SK-N-SH (cell line): Measurements from ENCODE around the gene ISYNA1. TPM values are rescaled to one million over a fixed set of nuclear protein-coding genes. Genes with fewer than 3 reads are reported as not detected.

Experiments
- CTCF ChIA-PET: fragments of 300-600, 350-600 bp; formaldehyde crosslinking; extraction: SDS; loops from one replicate; lab custom pipeline; 2021; lab: Yijun Ruan, JAX
- POLR2A ChIA-PET: fragments of 350-600 bp; sonication (Branson Sonifier 250); formaldehyde crosslinking; extraction: SDS; loops from one replicate; lab custom pipeline; 2020; ENCODE audit warnings: antibody characterized with exemption, inconsistent platforms; lab: Yijun Ruan, JAX
- DNase-seq: peaks from one replicate; pipeline ENCODE4 v3.0.0; 2012
- H2AFZ ChIP-seq: fragments of 200-600 bp; sonication (generic); 2 replicates; pipeline ENCODE4 v1.8.1; 2016; ENCODE audit warnings: antibody characterized with exemption, mild to moderate bottlenecking, low read depth
- H3F3A ChIP-seq: fragments of 200-600 bp; sonication (generic); replicated peaks from 2 replicates; pipeline ENCODE3; 2016; ENCODE audit warnings: antibody characterized with exemption, mild to moderate bottlenecking; ENCODE audit not compliant: insufficient read depth
- H3K27ac ChIP-seq, 2 experiments: fragments of 200-500 bp in 1 of 2; fragments of 200-600 bp in 1 of 2; sonication (Bioruptor generic) in 1 of 2; sonication (generic), shearing (Covaris generic) in 1 of 2; 2 replicates each; pipeline versions ENCODE4 v1.5.1 to v1.6.1; 2014 to 2016; ENCODE audit warnings: low read depth in 2 of 2, inconsistent platforms in 1 of 2, low read length in 1 of 2, mild to moderate bottlenecking in 1 of 2, mixed read lengths in 1 of 2
- H3K27me3 ChIP-seq: fragments of 200-600 bp; sonication (generic), shearing (Covaris generic); 2 replicates; pipeline ENCODE4 v1.6.1; 2016; ENCODE audit warnings: mixed run types; ENCODE audit not compliant: insufficient read depth
- H3K36me3 ChIP-seq, 2 experiments: fragments of 200-500 bp in 1 of 2; fragments of 200-600 bp in 1 of 2; sonication (Bioruptor generic) in 1 of 2; sonication (generic) in 1 of 2; replicated peaks in 1 of 2; 2 replicates each; pipeline versions ENCODE3 to v1.5.1; 2014 to 2016; ENCODE audit warnings: low read length in 1 of 2, mild to moderate bottlenecking in 1 of 2; ENCODE audit not compliant: insufficient read depth in 2 of 2, control insufficient read depth in 1 of 2
- H3K4me1 ChIP-seq, 2 experiments: fragments of 200-500 bp in 1 of 2; fragments of 200-600 bp in 1 of 2; sonication (Bioruptor generic) in 1 of 2; sonication (generic), shearing (Covaris generic) in 1 of 2; 2 replicates each; pipeline versions ENCODE4 v1.5.1 to v1.6.1; 2014 to 2016; ENCODE audit warnings: low read depth in 1 of 2, low read length in 1 of 2, mixed run types in 1 of 2; ENCODE audit not compliant: insufficient read depth in 2 of 2, control insufficient read depth in 1 of 2
- H3K4me2 ChIP-seq: fragments of 200-600 bp; sonication (generic), shearing (Covaris generic); 2 replicates; pipeline ENCODE4 v1.6.1; 2017; ENCODE audit warnings: mixed run types
- H3K4me3 ChIP-seq, 2 experiments: fragments of 200-500 bp in 1 of 2; fragments of 200-600 bp in 1 of 2; sonication (Bioruptor generic) in 1 of 2; sonication (generic), shearing (Covaris generic) in 1 of 2; 2 replicates each; pipeline versions ENCODE4 v1.5.1 to v1.8.1; 2014 to 2016; ENCODE audit warnings: low read depth in 2 of 2, inconsistent platforms in 1 of 2, low read length in 1 of 2, mild to moderate bottlenecking in 1 of 2, mixed read lengths in 1 of 2, moderate library complexity in 1 of 2
- H3K79me2 ChIP-seq: fragments of 200-600 bp; sonication (generic); 2 replicates; pipeline ENCODE4 v1.8.1; 2017; ENCODE audit warnings: mild to moderate bottlenecking; ENCODE audit not compliant: insufficient read depth
- H3K9ac ChIP-seq: fragments of 200-600 bp; sonication (generic); 2 replicates; pipeline ENCODE4 v1.6.1; 2017; ENCODE audit warnings: mixed run types
- H3K9me2 ChIP-seq: fragments of 200-600 bp; sonication (generic); 2 replicates; pipeline ENCODE4 v1.6.1; 2017; ENCODE audit warnings: mixed run types
- H3K9me3 ChIP-seq: fragments of 200-600 bp; sonication (generic); 2 replicates; pipeline ENCODE4 v1.6.1; 2017; ENCODE audit warnings: mixed run types, mild to moderate bottlenecking, moderate library complexity
- H4K20me1 ChIP-seq: fragments of 200-600 bp; sonication (generic); 2 replicates; pipeline ENCODE4 v1.6.1; 2017; ENCODE audit warnings: mild to moderate bottlenecking, mixed run types; ENCODE audit not compliant: insufficient read depth
- CTCF ChIP-seq: fragments of 200-600 bp; sonication (generic); IDR thresholded peaks from 2 replicates; pipeline ENCODE4 v1.6.1; 2017; ENCODE audit warnings: antibody characterized with exemption, mild to moderate bottlenecking, moderate library complexity
- ELF1 ChIP-seq: IDR thresholded peaks from 2 replicates; pipeline ENCODE4 v1.4.0; 2012
- FOSL2 ChIP-seq: IDR thresholded peaks from 2 replicates; pipeline ENCODE4 v1.4.0; 2012; ENCODE audit warnings: low read depth, mild to moderate bottlenecking, moderate library complexity, borderline replicate concordance
- FOXM1 ChIP-seq: IDR thresholded peaks from 2 replicates; pipeline ENCODE4 v1.4.0; 2012; ENCODE audit warnings: low read depth, mild to moderate bottlenecking
- JUND ChIP-seq: IDR thresholded peaks from 2 replicates; pipeline ENCODE4 v1.4.0; 2012
- MAX ChIP-seq: IDR thresholded peaks from 2 replicates; pipeline ENCODE4 v1.4.0; 2012; ENCODE audit warnings: low read depth
- MEF2A ChIP-seq: IDR thresholded peaks from 2 replicates; pipeline ENCODE4 v1.4.0; 2012; ENCODE audit warnings: low read depth, borderline replicate concordance
- NFIC ChIP-seq: IDR thresholded peaks from 2 replicates; pipeline ENCODE4 v1.4.0; 2012; ENCODE audit warnings: borderline replicate concordance
- POLR2AphosphoS5 ChIP-seq: IDR thresholded peaks from 2 replicates; pipeline ENCODE4 v1.6.1; 2012; ENCODE audit warnings: low read depth, low read length
- RAD21 ChIP-seq: IDR thresholded peaks from 2 replicates; pipeline ENCODE4 v1.6.1; 2012; ENCODE audit warnings: mild to moderate bottlenecking, low read length
- REST ChIP-seq: IDR thresholded peaks from 2 replicates; pipeline ENCODE4 v1.6.1; 2012; ENCODE audit warnings: mild to moderate bottlenecking, low read depth, low read length, moderate library complexity
- SMC3 ChIP-seq: IDR thresholded peaks from 2 replicates; pipeline ENCODE4 v1.6.1; 2012; ENCODE audit warnings: low read depth, low read length, improper control_type of control experiment
- TAF1 ChIP-seq: IDR thresholded peaks from 2 replicates; pipeline ENCODE4 v1.6.1; 2012; ENCODE audit warnings: low read depth, mild to moderate bottlenecking, low read length, moderate library complexity, borderline replicate concordance
- USF1 ChIP-seq: IDR thresholded peaks from 2 replicates; pipeline ENCODE4 v1.4.0; 2012; ENCODE audit warnings: low read depth, borderline replicate concordance
- WGBS: methylation state at CpG from one replicate; pipeline ENCODE4 v1.1.6; 2017; ENCODE audit warnings: low lambda C conversion rate; 5-methylcytosine and 5-hydroxymethylcytosine counted together
- polyA plus RNA-seq, 3 experiments: library from polyadenylated mRNA; depleted of rRNA; stranded (reverse); fragments of >200 nt; gene quantifications; 2 replicates each; pipeline ENCODE4 v1.2.3, GENCODE V29; 2012

The ISYNA1 gene
- polyA plus RNA-seq, 1 of the 3 experiments (the other 2 are of a cell fraction), result 48.0 TPM

GRCh38 chr19:18408053-18408476 lies 29.9 kb downstream of the ISYNA1 start:
- Histone ChIP-seq H3K9me3 (no peaks in the 10 kb centered on the region), H2AFZ (no peak overlapping the region), H4K20me1 (no peaks in the 10 kb centered on the region), H3F3A (no peaks in the 10 kb centered on the region), H3K4me3 (no peak overlapping the region), H3K4me2 (no peak overlapping the region), H3K4me1 (no peaks in the 10 kb centered on the region), H3K79me2 (no peaks in the 10 kb centered on the region), H3K27me3 (no peaks in the 10 kb centered on the region), H3K9me2 (no peaks in the 10 kb centered on the region), H3K9ac (no peak overlapping the region), H3K36me3 (no peaks in the 10 kb centered on the region), H3K27ac (no peak overlapping the region)
- WGBS, result 73% methylated on average over 7 of the region's 10 CpGs
- DNase-seq, result peak; percentile 62
- TF ChIP-seq MAX, result no peak
- TF ChIP-seq FOXM1, result no peak
- no peak for TF ChIP-seq JUND
- no peak for TF ChIP-seq POLR2AphosphoS5
- no peak for TF ChIP-seq TAF1
- TF ChIP-seq NFIC, result no peak
- no peak for TF ChIP-seq USF1
- TF ChIP-seq FOSL2, result no peak
- TF ChIP-seq ELF1, result no peak
- peak; percentile 40 for TF ChIP-seq SMC3
- no peak for TF ChIP-seq REST
- no peak for TF ChIP-seq MEF2A
- peak; percentile 55 for TF ChIP-seq CTCF
- TF ChIP-seq RAD21, result peak; percentile 48
- ChIA-PET POLR2A (no interaction called here), CTCF (interaction anchor here (2.7 to 2.8 kb wide), 2 partner anchors 19 to 59 kb away, joined by 12 to 15 read pairs; no protein-coding TSS in a partner anchor)
